SKM-1 (cell line): ENCODE measurements around the gene ANKDD1A.

Experiments used
- DNase-seq: peaks from one replicate; lab custom pipeline; 2025; ENCODE audit not compliant: unreplicated experiment; lab: John Stamatoyannopoulos, UW

Gene ANKDD1A

GRCh38 chr15:64911311-64912186, at the start of gene ANKDD1A:
Gene ANKDD1A, plus strand, starts transcription at chr15:64911902. Its CDS starts 29 bp downstream, at chr15:64911931.
- DNase-seq, result no peak

GRCh38 chr15:64861960-64862359, 49.7 kb upstream of the ANKDD1A start:
- no peak for DNase-seq

GRCh38 chr15:64862408-64862807, 49.3 kb upstream of the ANKDD1A start:
- DNase-seq, result no peak

- DNase-seq, result no peak
Observed at GRCh38 chr15:64864068-64864467, 47.6 kb upstream of the ANKDD1A start.

GRCh38 chr15:64865126-64865997, 46.3 kb upstream of the ANKDD1A start:
- DNase-seq, result no peak

DNA sequence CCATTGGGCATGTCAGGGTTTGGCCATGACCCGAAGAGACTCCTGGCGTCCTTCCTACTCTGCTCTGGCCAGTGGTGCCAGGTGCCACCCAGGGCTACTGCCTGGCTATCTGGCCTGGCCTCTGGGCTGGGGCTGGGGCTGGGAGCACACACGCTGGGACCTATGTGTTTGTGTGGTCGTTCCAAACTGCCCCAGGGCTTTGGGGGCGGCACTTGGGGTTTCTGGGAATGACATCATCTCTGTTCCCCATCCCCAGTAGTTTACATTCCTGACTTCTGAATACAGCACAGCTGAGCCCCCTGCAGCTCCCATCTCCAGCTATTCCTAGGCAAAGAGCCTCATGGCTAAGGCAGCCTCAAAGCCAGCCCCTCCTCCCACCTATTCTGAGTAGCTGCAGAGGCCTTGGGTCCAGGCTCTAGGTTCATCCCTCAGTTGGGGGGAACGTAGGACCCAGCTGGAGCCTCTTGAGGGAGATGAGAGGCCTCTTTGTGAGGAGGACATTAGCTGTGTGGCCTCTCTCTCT, 45.6 kb upstream of the ANKDD1A start:
- no peak for DNase-seq

DNA sequence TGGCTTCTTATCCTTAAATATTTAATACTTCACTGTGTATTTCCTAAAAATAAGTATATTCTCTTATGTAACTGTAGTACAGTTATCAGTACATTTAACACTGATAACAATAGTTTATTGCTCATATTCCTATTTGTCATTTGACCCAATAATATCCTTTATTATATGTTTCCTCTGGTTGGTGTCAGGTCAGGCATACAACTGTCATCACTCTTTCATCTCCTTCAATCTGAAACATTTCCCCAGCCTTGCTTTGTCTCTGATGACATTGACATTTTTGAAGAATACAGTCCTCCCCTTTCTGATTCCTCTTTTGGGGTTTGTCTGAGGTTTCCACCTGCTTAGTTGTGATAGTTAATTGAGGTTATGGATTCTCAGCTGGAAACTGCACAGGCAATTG, 42.2 kb upstream of the ANKDD1A start:
- no peak for DNase-seq

- no peak for DNase-seq
Observed at GRCh38 chr15:64870353-64870752, 41.3 kb upstream of the ANKDD1A start.

GRCh38 chr15:64875641-64876223, 36.0 kb upstream of the ANKDD1A start:
- no peak for DNase-seq

GRCh38 chr15:64877435-64877834, 34.3 kb upstream of the ANKDD1A start:
- DNase-seq, result peak; percentile 75

GRCh38 chr15:64878705-64879104, 33.0 kb upstream of the ANKDD1A start:
- no peak for DNase-seq

- DNase-seq, result peak; percentile 56
Observed at GRCh38 chr15:64883100-64883581, 28.6 kb upstream of the ANKDD1A start.

DNA sequence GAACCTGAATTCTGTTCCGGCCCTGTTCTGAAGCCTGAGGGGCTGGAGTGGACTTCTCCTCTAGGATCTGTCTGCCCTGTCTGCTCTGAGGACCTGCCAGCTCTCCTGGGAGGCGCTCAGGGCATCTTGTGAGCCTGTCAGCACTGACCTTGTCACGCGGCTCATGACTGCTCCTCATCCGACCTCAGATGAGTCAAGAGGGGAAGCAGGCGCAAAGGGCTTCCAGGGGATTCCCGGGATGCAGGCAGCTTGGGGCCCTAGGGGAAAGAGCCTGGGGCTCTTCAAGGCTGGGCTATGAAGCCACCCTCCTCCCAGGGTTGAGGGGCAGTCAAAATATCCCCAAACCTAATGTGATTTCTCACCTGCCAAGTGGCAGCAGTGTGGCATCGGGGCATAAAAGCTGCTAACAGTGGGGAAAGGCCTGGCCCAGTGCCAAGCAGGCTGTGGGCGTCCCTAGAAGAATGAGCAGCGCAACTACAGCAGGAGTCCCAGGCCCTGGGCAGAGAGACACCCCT, 27.6 kb upstream of the ANKDD1A start:
- no peak for DNase-seq

GRCh38 chr15:64884679-64885078, 27.0 kb upstream of the ANKDD1A start:
- no peak for DNase-seq

- DNase-seq, result no peak
Observed at GRCh38 chr15:64888336-64888735, 23.4 kb upstream of the ANKDD1A start.

DNA sequence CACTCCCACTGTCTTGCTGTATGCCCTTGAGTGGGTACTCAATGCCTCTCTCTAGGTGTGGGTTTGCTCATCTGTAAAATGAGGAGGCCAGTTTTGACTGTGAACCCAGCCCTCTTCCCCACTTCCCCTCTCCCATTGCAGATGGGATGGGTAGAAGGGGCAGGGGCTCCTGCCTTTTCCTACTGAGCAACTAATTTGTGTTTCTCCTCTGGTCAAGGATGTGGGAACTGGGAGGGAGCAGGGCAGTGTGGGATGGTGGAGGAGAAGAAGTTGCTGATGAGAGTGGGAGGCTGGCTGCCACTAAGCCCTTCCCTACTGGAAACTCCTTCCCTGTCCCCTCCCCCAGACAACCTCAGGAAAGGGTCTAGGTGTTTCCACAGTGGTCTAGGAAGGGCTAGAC, 20.1 kb upstream of the ANKDD1A start:
- DNase-seq, result no peak

DNA sequence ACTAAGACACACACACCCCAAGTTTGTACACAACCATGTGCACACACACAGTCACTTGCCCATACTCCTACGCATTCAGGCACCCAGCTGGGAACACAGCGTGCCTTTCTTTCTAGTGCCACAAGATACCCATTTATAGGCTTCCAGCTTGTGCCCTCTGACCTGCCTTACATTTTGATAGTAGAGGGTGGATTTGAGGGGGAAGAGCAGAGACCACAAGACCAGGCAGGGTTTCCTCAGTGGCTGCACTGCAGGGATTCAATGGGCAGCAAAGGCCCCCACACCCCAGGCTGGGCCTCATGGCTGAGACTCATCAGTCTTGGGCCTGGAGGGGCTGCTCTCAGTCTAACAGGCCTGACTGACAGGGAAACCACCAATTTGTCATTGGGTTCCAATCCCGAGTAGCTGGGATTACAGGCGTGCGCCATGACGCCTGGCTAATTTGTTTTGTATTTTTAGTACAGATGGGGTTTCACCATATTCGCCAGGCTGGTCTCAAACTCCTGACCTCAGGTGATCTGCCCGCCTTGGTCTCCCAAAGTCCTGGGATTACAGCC, 18.8 kb upstream of the ANKDD1A start:
- DNase-seq, result no peak

- peak; percentile 99 for DNase-seq
Observed at GRCh38 chr15:64893481-64894394, 18.0 kb upstream of the ANKDD1A start.

DNA sequence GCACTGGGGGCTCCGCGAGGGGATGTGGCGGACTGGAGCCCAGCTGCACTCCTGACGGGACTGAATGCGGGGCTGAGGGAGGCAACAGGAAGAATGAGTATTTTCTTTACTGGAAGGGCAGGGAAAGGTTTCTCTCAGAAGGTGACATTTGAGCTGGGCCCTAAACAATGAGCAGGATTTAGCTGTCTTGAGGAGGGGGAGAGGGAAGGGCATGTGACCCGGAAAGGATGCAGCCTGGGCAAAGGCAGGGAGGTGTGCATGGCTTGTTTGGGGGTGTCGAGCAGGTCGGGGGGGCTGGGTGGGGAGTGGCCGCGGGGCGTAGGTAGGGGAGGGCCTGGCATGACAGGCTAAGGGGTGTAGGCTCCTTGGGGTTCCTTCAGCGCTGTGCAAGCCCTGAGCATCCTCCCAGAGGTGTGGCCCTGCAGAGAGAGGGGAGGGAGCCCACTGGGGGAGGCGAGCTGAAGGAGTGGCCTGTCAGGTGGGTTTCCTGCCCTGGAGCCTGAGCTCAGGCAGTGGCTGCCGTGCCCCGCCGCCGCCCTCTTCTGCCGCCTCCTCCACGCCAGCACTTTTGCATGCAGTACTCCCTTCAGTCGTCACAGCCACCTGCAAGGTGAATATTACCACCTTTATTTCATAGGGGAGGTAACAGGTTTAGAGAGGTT, 17.2 kb upstream of the ANKDD1A start:
- no peak for DNase-seq
